ENCODE measurements around the gene PARD6B.

Gene PARD6B

GRCh38 chr20:50806126-50806768 is 74.9 kb downstream of the PARD6B start:
- no peak for DNase-seq (ENCODE audit: low read depth)
- TF ChIP-seq, protein P1, sequence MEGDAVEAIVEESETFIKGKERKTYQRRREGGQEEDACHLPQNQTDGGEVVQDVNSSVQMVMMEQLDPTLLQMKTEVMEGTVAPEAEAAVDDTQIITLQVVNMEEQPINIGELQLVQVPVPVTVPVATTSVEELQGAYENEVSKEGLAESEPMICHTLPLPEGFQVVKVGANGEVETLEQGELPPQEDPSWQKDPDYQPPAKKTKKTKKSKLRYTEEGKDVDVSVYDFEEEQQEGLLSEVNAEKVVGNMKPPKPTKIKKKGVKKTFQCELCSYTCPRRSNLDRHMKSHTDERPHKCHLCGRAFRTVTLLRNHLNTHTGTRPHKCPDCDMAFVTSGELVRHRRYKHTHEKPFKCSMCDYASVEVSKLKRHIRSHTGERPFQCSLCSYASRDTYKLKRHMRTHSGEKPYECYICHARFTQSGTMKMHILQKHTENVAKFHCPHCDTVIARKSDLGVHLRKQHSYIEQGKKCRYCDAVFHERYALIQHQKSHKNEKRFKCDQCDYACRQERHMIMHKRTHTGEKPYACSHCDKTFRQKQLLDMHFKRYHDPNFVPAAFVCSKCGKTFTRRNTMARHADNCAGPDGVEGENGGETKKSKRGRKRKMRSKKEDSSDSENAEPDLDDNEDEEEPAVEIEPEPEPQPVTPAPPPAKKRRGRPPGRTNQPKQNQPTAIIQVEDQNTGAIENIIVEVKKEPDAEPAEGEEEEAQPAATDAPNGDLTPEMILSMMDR (IDR thresholded peaks at IDR 0.05; ENCODE audit: low read length, missing control alignments): no peak
- no peak overlapping the region for H3K4me3 ChIP-seq (replicated peaks; ENCODE audit: low read depth, low read length)

All from fibroblast of pulmonary artery (primary cell).